Upper lobe of left lung (tissue), 6 donors: ENCODE data around the gene CDKN1B. TPM values are rescaled to one million over a fixed set of nuclear protein-coding genes. Genes with fewer than 3 reads are reported as not detected.
A peak's percentile ranks its signal among the peaks of the same experiment; 100 is the strongest.
"Not testable (repeated sequence)": the region's sequence is repeated elsewhere in the genome, so short reads cannot be mapped to it uniquely, and the experiment has no call there.

Experiments
- ATAC-seq, 2 donors: fragments of 200-7000 bp; cut with Tn5 transposase; one replicate each; pipeline ENCODE4 v1.9.1; 2022; ENCODE audit warnings: mild to moderate bottlenecking in 2 of 2, moderate library complexity in 2 of 2; ENCODE audit not compliant: low FRiP score in 2 of 2
- DNase-seq, 2 donors: peaks; one replicate each; pipeline ENCODE4 v3.0.0-alpha.2; 2019 to 2020
- H3K27ac ChIP-seq, 4 donors: fragments of 200-600 bp; sonication (generic); one replicate each; pipeline ENCODE4 v1.5.1; 2016 to 2019
- H3K27me3 ChIP-seq, 4 donors: fragments of 200-600 bp; sonication (generic); one replicate each; pipeline ENCODE4 v1.5.1; 2017 to 2019
- H3K36me3 ChIP-seq, 4 donors: fragments of 200-600 bp; sonication (generic); one replicate each; pipeline ENCODE4 v1.5.1; 2016 to 2019
- H3K4me1 ChIP-seq, 4 donors: fragments of 200-600 bp; sonication (generic); one replicate each; pipeline ENCODE4 v1.5.1; 2018 to 2019
- H3K4me3 ChIP-seq, 4 donors: fragments of 200-600 bp; sonication (generic); one replicate each; pipeline ENCODE4 v1.5.1; 2017 to 2019; ENCODE audit warnings: mild to moderate bottlenecking in 2 of 4, moderate library complexity in 1 of 4
- H3K9me3 ChIP-seq, 4 donors: fragments of 200-600 bp; sonication (generic); one replicate each; pipeline ENCODE4 v1.5.1; 2018 to 2019
- CTCF ChIP-seq, 6 experiments: fragments of 450-650 bp in 4 of 6; fragments of 200-600 bp in 2 of 6; sonication (generic) in 2 of 6; IDR thresholded peaks; one replicate each; pipeline ENCODE4 v1.5.1; 2016 to 2019; ENCODE audit warnings: antibody characterized with exemption in 6 of 6
- EP300 ChIP-seq, 4 donors: sonication (generic); formaldehyde crosslinking; IDR thresholded peaks; one replicate each; pipeline ENCODE4 v1.5.1; 2017; ENCODE audit warnings: antibody characterized with exemption in 4 of 4, control low read depth in 2 of 4
- POLR2A ChIP-seq, 4 donors: fragments of 450-650 bp; IDR thresholded peaks; one replicate each; pipeline ENCODE4 v1.5.1; 2016 to 2017; ENCODE audit warnings: antibody characterized with exemption in 4 of 4, mild to moderate bottlenecking in 2 of 4
- POLR2AphosphoS5 ChIP-seq, 2 donors: sonication (generic); formaldehyde crosslinking; IDR thresholded peaks; one replicate each; pipeline ENCODE4 v1.5.1; 2017; ENCODE audit warnings: antibody characterized with exemption in 2 of 2
- WGBS, 2 donors: methylation state at CpG; one replicate each; pipeline ENCODE4 v1.1.5; 2017 to 2018; 5-methylcytosine and 5-hydroxymethylcytosine counted together
- total RNA-seq, 6 donors: library from RNA; depleted of rRNA in 4 of 6; stranded (reverse); fragments of >200 nt in 4 of 6; gene quantifications; one replicate each; pipeline versions ENCODE4 v1.1.0 to v1.2.1, GENCODE V29; 2016 to 2021
- donor health status: DM: no; HTN: no; CAD: no; lungs with moderate emphysema.
- donor health status: DM: no; HTN: yes; CAD: no; lungs with severe emphysema.

The CDKN1B gene
- total RNA-seq, 6 donors from 2014 or later = 42.1 to 85.5 (median 72.3) TPM

DNA sequence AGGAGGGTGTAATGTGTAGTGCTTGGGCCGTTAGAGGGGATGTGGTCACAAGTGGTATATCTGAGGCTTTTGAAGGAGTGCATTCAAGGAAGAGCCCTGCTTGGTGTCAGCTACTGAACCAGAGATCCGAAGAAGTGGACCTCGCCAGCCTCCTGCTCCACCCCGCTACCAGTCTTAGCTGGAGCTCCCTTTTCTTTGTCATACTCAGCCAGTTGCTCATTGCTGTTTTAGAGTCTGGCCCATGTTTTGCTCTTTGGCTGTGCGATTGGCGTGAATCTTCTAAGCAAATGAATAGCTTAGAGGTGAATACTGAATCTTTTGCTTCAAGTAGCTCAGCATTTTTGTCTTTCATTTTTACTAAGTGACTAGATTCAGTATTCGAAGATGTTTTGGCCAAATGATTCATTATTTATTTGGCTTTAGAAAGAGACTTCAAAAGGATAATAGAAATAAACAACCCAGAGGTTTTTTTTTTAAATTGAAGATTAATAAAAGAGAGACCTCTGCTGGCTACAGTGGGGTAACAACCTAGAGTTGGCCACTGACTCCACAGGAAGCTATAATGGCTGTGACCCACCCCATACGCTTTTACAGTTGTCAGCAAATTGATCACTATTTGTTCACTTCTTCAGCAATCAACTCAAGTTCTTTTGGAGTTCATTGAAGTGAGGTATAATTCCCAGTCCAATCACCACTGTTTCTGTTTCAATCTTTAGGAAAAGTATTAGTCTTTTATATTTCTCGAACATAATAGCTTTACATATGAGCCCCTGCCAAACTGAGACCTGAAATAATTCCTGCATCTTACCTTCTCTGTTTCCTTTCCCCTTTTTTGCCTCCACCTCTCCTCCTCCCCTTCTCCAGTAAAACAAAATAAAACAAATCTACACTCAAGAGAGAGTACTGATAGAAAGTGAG, 19.9 kb downstream of the CDKN1B start:
- DNase-seq (peak in 1 of 2 donors; percentile 33), ATAC-seq (peak; percentile 68 to 93)
- no peaks in the 10 kb centered on the region for H3K9me3 ChIP-seq
- 43 to 45% methylated on average over 9 of the region's 9 CpGs for WGBS, 2 donors
- no peak overlapping the region for H3K4me3 ChIP-seq
- TF ChIP-seq CTCF (IDR thresholded peaks at IDR 0.05) (peak in 5 of 6 experiments; percentile 33 to 69 (median 57)), EP300 (IDR thresholded peaks at IDR 0.05) (no peak), POLR2AphosphoS5 (IDR thresholded peaks at IDR 0.05) (peak in 1 of 2 donors; percentile 17), POLR2A (IDR thresholded peaks at IDR 0.05) (peak in 1 of 4 donors; percentile 40)
- no peaks in the 10 kb centered on the region for H3K36me3 ChIP-seq
- H3K4me1 ChIP-seq = peaks cover under 1 to 36% (median 19%) of the 10 kb centered on the region in 4 donors
- peak overlapping the region; percentile 0 to 81 (median 49) for H3K27ac ChIP-seq
- H3K27me3 ChIP-seq = no peaks in the 10 kb centered on the region

- not testable (repeated sequence) for H3K36me3 ChIP-seq, ATAC-seq, H3K27ac ChIP-seq, H3K9me3 ChIP-seq, DNase-seq, H3K27me3 ChIP-seq, H3K4me3 ChIP-seq
- peaks cover 4 to 39% (median 20%) of the 10 kb centered on the region in 4 donors for H3K4me1 ChIP-seq
- 77 to 95% methylated on average over 2 of the region's 2 CpGs for WGBS, 2 donors
Observed at GRCh38 chr12:12738152-12738551, 21.0 kb downstream of the CDKN1B start.

DNA sequence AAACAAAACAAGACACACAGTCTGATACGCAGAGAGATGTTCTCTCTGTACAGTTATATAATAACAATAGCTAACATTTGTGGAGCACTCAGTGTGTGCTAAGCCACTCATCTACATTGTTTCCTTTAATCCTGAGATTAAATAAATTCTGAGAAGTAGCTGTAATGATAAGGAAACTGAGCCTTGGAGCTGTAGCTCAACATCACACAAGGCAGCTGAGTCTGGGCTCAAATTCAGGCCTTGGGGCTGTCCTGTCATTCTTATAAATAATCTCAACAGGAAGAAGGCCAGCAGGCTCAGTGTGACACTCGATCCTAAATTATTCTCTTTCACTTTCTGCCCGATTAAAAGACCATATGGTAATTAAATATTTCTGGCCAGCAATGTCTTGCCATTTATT, 24.5 kb downstream of the CDKN1B start:
- no peaks in the 10 kb centered on the region for H3K9me3 ChIP-seq
- no peak overlapping the region for H3K4me3 ChIP-seq
- H3K27ac ChIP-seq = peak overlapping the region in 3 of 4 donors; percentile 1 to 71 (median 58)
- TF ChIP-seq POLR2A (IDR thresholded peaks at IDR 0.05) (no peak), EP300 (IDR thresholded peaks at IDR 0.05) (no peak), CTCF (IDR thresholded peaks at IDR 0.05) (no peak), POLR2AphosphoS5 (IDR thresholded peaks at IDR 0.05) (no peak)
- H3K27me3 ChIP-seq = no peaks in the 10 kb centered on the region
- 21 to 32% methylated on average over 3 of the region's 3 CpGs for WGBS, 2 donors
- no peaks in the 10 kb centered on the region for H3K36me3 ChIP-seq
- DNase-seq = no peak
- no peak for ATAC-seq
- H3K4me1 ChIP-seq = peaks cover 4 to 23% (median 14%) of the 10 kb centered on the region in 4 donors

DNA sequence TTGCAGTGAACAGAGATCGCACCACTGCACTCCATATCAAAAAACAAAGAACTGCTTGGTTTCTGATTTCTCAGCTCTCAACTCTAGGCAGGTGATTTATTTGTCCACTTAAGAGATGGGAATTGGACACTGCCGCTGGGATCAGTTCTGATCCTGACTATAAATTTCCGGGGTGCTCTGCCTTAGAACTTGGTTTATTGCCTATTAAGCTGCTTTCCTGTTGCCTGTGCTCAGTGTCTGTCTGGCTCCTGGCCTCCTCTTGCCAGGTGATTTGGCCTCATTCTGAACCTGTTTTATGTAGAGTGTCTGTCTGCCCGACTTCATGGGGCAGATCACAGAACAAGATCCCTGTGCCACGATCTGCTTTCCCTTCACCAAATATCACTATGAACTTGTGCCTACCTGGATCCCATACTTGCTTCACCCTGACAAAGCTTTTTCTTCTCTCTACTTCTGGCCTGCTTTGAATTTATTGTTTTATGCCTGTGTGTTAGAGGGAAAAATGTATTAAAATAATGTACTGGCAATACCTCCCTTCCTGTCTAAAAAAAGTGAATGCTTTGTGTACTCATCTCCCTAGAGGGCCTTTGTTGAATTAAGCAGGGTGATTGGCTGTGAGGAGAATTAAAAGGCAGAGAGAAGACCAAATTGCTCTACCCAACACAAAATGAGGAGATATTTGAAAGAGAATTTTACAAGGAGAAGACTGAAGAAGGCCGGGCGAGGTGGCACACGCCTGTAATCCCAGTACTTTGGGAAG, 27.6 kb downstream of the CDKN1B start:
- no peak overlapping the region for H3K27ac ChIP-seq
- DNase-seq (no peak), ATAC-seq (no peak)
- H3K4me1 ChIP-seq = peaks cover 0 to 12% (median 8%) of the 10 kb centered on the region in 4 donors
- no peaks in the 10 kb centered on the region for H3K27me3 ChIP-seq
- WGBS, 2 donors = 94 to 95% methylated on average over 8 of the region's 8 CpGs
- H3K4me3 ChIP-seq = no peak overlapping the region
- TF ChIP-seq POLR2AphosphoS5 (IDR thresholded peaks at IDR 0.05) = no peak
- TF ChIP-seq EP300 (IDR thresholded peaks at IDR 0.05) = no peak
- TF ChIP-seq POLR2A (IDR thresholded peaks at IDR 0.05) = no peak
- TF ChIP-seq CTCF (IDR thresholded peaks at IDR 0.05) = no peak
- H3K9me3 ChIP-seq = no peaks in the 10 kb centered on the region
- no peaks in the 10 kb centered on the region for H3K36me3 ChIP-seq

- H3K27me3 ChIP-seq = no peaks in the 10 kb centered on the region
- no peak overlapping the region for H3K4me3 ChIP-seq
- ATAC-seq = no peak
- TF ChIP-seq POLR2A (IDR thresholded peaks at IDR 0.05) (no peak), POLR2AphosphoS5 (IDR thresholded peaks at IDR 0.05) (no peak), EP300 (IDR thresholded peaks at IDR 0.05) (no peak), CTCF (IDR thresholded peaks at IDR 0.05) (no peak)
- H3K36me3 ChIP-seq = no peaks in the 10 kb centered on the region
- no peak overlapping the region for H3K27ac ChIP-seq
- DNase-seq = no peak
- 77 to 95% methylated on average over 6 to 7 of the region's 7 CpGs for WGBS, 2 donors
- no peaks in the 10 kb centered on the region for H3K9me3 ChIP-seq
- H3K4me1 ChIP-seq = peaks cover 0 to 12% (median 8%) of the 10 kb centered on the region in 4 donors
Observed at GRCh38 chr12:12745576-12746211, 28.5 kb downstream of the CDKN1B start.
